OCI-LY7 (cell line): ENCODE results near the gene SLX4. TPM values are rescaled to one million over a fixed set of nuclear protein-coding genes. Genes with fewer than 3 reads are reported as not detected.

Source experiments
- BruUV-seq: library from RNA; stranded (reverse); fragments of 400-500 nt; replicated peaks from 2 replicates; lab custom pipeline; 2021; lab: Mats Ljungman, UMichigan
- CTCF ChIA-PET: fragments of 300-600 bp; sonication (Branson Sonifier 250); formaldehyde crosslinking; loops from one replicate; lab custom pipeline; 2022; ENCODE audit warnings: antibody characterized with exemption; ENCODE audit not compliant: unreplicated experiment; lab: Charles Lee
- POLR2A ChIA-PET: fragments of 300-600 bp; sonication (Branson Sonifier 250); formaldehyde crosslinking; loops from one replicate; lab custom pipeline; 2022; ENCODE audit warnings: antibody characterized with exemption; lab: Charles Lee
- DNase-seq: peaks from one replicate; pipeline ENCODE4 v3.0.0-alpha.2; 2015; ENCODE audit warnings: low spot score
- H2AFZ ChIP-seq: fragments of 200-600 bp; sonication (generic), shearing (Covaris generic); 2 replicates; pipeline ENCODE4 v1.6.1; 2014; ENCODE audit warnings: mild to moderate bottlenecking, antibody characterized with exemption, low read length, moderate library complexity
- H3K27ac ChIP-seq: fragments of 200-600 bp; sonication (generic); 2 replicates; pipeline ENCODE4 v1.5.1; 2014; ENCODE audit warnings: mixed run types, low read depth, mild to moderate bottlenecking, moderate library complexity, low read length, inconsistent platforms; ENCODE audit not compliant: poor library complexity, severe bottlenecking
- H3K36me3 ChIP-seq: fragments of 200-600 bp; sonication (generic); 2 replicates; pipeline ENCODE4 v1.6.1; 2014; ENCODE audit warnings: mild to moderate bottlenecking, antibody characterized with exemption, low read length, moderate library complexity, mixed read lengths; ENCODE audit not compliant: insufficient read depth
- H3K4me1 ChIP-seq: fragments of 200-600 bp; sonication (generic); 2 replicates; pipeline ENCODE4 v1.5.1; 2014; ENCODE audit warnings: mild to moderate bottlenecking, low read length; ENCODE audit not compliant: insufficient read depth, poor library complexity, severe bottlenecking
- H3K4me2 ChIP-seq: fragments of 200-600 bp; sonication (generic); 2 replicates; pipeline ENCODE4 v1.6.1; 2014; ENCODE audit warnings: mild to moderate bottlenecking, low read length
- H3K4me3 ChIP-seq: fragments of 200-600 bp; sonication (generic); 2 replicates; pipeline ENCODE4 v1.5.1; 2014; ENCODE audit warnings: mild to moderate bottlenecking, low read depth, low read length; ENCODE audit not compliant: poor library complexity, severe bottlenecking
- H3K79me2 ChIP-seq: fragments of 200-600 bp; sonication (generic); 2 replicates; pipeline ENCODE4 v1.6.1; 2016; ENCODE audit warnings: low read depth, mild to moderate bottlenecking, low read length, moderate library complexity, mixed read lengths; ENCODE audit not compliant: insufficient read depth
- H3K9me2 ChIP-seq: fragments of 200-600 bp; sonication (generic); 2 replicates; pipeline ENCODE4 v1.6.1; 2016; ENCODE audit warnings: mild to moderate bottlenecking, low read length, mixed read lengths; ENCODE audit not compliant: insufficient read depth
- H3K9me3 ChIP-seq: fragments of 200-600 bp; sonication (generic); 2 replicates; pipeline ENCODE4 v1.6.1; 2014; ENCODE audit warnings: mild to moderate bottlenecking, mixed run types, low read length, mixed read lengths
- H4K20me1 ChIP-seq: fragments of 200-600 bp; sonication (generic); 2 replicates; pipeline ENCODE4 v1.6.1; 2014; ENCODE audit warnings: mild to moderate bottlenecking, antibody characterized with exemption, low read length, moderate library complexity, mixed read lengths; ENCODE audit not compliant: insufficient read depth
- EZH2phosphoT487 ChIP-seq: fragments of 200-600 bp; sonication (generic); IDR thresholded peaks from 2 replicates; pipeline ENCODE4 v1.6.1; 2018; ENCODE audit warnings: low read depth, borderline replicate concordance, mild to moderate bottlenecking, mixed run types, antibody characterized with exemption, low read length, moderate library complexity, mixed read lengths
- intact Hi-C: fragments of 100-400 bp; cut with micrococcal nuclease; formaldehyde crosslinking; loops from one replicate; pipeline ENCODE4 v1.10.0; 2022; ENCODE audit not compliant: unreplicated experiment
- total RNA-seq, 2 experiments: library from RNA; depleted of rRNA in 1 of 2; stranded (reverse); fragments of >200 nt in 1 of 2; shearing (Covaris generic) in 1 of 2; gene quantifications; 2 replicates each; pipeline ENCODE4 v1.2.3, GENCODE V29; 2014 to 2022
- TF ChIP-seq, protein P1 (sequence below): fragments of 200-600 bp; sonication (generic); conservative IDR thresholded peaks from 2 replicates; pipeline ENCODE4 v1.5.1; 2014; ENCODE audit warnings: mild to moderate bottlenecking, antibody characterized with exemption, low read length, moderate library complexity, mixed read lengths

SLX4 gene
- total RNA-seq, 2 experiments from 2014 or later: 13.2 to 35.7 TPM

DNA sequence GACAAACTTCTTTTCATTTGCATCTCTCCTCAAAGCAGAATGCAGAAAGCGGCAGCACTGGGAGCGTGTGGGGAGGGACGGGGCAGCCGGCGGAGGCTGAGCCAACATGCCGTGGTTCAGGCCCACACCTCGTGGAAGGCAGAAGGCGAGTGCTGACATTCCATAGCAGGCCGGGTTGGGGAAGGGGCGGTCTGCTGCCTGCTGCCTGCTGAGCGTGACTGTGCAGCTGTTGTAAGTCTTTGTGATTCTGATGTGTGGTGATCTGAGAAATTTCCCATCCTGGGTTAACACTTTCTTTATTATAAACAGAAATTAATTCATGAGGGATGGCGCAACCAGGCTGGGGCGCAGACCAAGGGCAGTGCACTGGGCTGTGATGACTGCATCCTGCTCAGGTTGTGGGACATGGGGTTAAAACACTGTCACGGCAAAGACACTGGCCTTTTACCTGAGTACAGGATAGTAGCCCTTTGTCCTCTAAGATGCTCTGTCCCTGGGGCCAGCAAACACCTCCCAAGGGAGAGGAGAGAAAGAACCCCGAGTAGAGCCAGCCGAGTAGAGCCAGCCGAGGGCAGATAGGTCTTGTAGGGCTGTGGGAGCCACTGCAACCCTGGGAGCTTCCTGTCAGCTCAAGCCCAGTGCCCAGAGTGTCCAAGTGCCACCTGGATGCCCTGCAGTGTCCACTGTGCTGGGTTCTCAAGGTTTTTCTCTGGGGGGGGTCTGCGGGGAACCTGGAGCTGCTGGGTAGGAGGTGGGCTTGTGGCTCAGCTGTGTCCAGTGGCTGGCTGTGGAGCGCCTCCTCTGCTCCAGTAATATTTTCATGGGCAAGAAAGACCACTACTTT lies 34.3 kb upstream of the SLX4 start:
- TF ChIP-seq, protein P1, sequence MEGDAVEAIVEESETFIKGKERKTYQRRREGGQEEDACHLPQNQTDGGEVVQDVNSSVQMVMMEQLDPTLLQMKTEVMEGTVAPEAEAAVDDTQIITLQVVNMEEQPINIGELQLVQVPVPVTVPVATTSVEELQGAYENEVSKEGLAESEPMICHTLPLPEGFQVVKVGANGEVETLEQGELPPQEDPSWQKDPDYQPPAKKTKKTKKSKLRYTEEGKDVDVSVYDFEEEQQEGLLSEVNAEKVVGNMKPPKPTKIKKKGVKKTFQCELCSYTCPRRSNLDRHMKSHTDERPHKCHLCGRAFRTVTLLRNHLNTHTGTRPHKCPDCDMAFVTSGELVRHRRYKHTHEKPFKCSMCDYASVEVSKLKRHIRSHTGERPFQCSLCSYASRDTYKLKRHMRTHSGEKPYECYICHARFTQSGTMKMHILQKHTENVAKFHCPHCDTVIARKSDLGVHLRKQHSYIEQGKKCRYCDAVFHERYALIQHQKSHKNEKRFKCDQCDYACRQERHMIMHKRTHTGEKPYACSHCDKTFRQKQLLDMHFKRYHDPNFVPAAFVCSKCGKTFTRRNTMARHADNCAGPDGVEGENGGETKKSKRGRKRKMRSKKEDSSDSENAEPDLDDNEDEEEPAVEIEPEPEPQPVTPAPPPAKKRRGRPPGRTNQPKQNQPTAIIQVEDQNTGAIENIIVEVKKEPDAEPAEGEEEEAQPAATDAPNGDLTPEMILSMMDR: no peak
- no peak for TF ChIP-seq EZH2phosphoT487
- peaks cover 19% of the 10 kb centered on the region; the same call in 1 of the 2 replicates for H3K36me3 ChIP-seq

DNA sequence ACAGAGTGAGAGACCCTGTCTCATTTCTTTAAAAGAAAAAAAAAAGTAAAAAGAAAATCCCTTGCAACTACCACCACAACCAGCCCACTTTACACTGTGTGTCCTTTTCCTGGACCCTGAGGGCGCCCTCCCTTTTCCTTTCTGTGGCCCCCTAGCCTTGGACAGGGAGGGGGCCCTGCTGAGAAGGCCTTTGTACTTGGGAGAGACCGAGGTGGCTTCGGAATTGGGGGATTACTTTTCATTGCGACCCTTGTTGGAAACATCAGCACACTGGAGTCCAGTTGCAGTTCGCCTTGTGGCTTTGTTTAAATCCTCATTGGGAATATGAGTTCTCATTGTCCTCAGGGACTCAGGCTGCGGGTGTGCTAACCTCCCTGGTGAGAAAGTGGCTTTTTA lies 33.7 kb upstream of the SLX4 start:
- H3K4me2 ChIP-seq: no peak overlapping the region
- DNase-seq: no peak
- no peak overlapping the region for H3K4me3 ChIP-seq
- no peak for TF ChIP-seq EZH2phosphoT487
- TF ChIP-seq, protein P1: no peak
- POLR2A ChIA-PET: interaction anchor here (0.6 kb wide), 1 partner anchor 22 kb away, joined by 7 read pairs; no protein-coding TSS in a partner anchor
- no peaks in the 10 kb centered on the region for H4K20me1 ChIP-seq
- no peaks in the 10 kb centered on the region for H3K79me2 ChIP-seq
- peaks cover 25% of the 10 kb centered on the region; the same call in 1 of the 2 replicates for H3K36me3 ChIP-seq
- intact Hi-C loops: no loop called here
- CTCF ChIA-PET: no interaction called here
- no TSS peak for BruUV-seq
- no peak overlapping the region for H2AFZ ChIP-seq
- no peaks in the 10 kb centered on the region for H3K9me2 ChIP-seq
- H3K27ac ChIP-seq: no peak overlapping the region
- no peaks in the 10 kb centered on the region for H3K9me3 ChIP-seq
- no peaks in the 10 kb centered on the region for H3K4me1 ChIP-seq

More for the DNA sequence above, 34.3 kb upstream of the SLX4 start:
- CTCF ChIA-PET: no interaction called here
- Histone ChIP-seq H3K9me3 (no peaks in the 10 kb centered on the region), H3K9me2 (no peaks in the 10 kb centered on the region), H2AFZ (no peak overlapping the region), H3K4me2 (no peak overlapping the region), H3K4me1 (no peaks in the 10 kb centered on the region), H3K79me2 (no peaks in the 10 kb centered on the region), H3K4me3 (no peak overlapping the region), H4K20me1 (no peaks in the 10 kb centered on the region), H3K27ac (no peak overlapping the region)
- BruUV-seq: no TSS peak
- intact Hi-C loops: no loop called here
- no peak for DNase-seq
- POLR2A ChIA-PET: interaction anchor here (1.2 kb wide), 1 partner anchor 19 kb away, joined by 4 read pairs; no protein-coding TSS in a partner anchor
